EH (cell line): Measurements from ENCODE around the gene IGF2BP2.
"Not testable (repeated sequence)": the region's sequence is repeated elsewhere in the genome, so short reads cannot be mapped to it uniquely, and the experiment has no call there.

Experiments
- DNase-seq: peaks from one replicate; pipeline ENCODE4 v3.0.0-alpha.2; 2015; ENCODE audit warnings: low read depth

The IGF2BP2 gene

GRCh38 chr3:185825006-185825638 is at the start of gene IGF2BP2:
TSS of gene IGF2BP2 (minus strand) at chr3:185825042. CDS start at chr3:185824960, 82 bp downstream.
- peak; percentile 88 for DNase-seq

GRCh38 chr3:185874119-185874518 is 49.3 kb upstream of the IGF2BP2 start:
- no peak for DNase-seq

GRCh38 chr3:185867650-185868049 is 42.8 kb upstream of the IGF2BP2 start:
- DNase-seq = no peak

- no peak for DNase-seq
Measured at GRCh38 chr3:185866995-185867394, 42.2 kb upstream of the IGF2BP2 start.

GRCh38 chr3:185866555-185866954 is 41.7 kb upstream of the IGF2BP2 start:
- no peak for DNase-seq

GRCh38 chr3:185865247-185865646 is 40.4 kb upstream of the IGF2BP2 start:
- no peak for DNase-seq

GRCh38 chr3:185864767-185865166 is 39.9 kb upstream of the IGF2BP2 start:
- no peak for DNase-seq

- DNase-seq = no peak
Measured at GRCh38 chr3:185862920-185863319, 38.1 kb upstream of the IGF2BP2 start.

GRCh38 chr3:185859294-185859972 is 34.6 kb upstream of the IGF2BP2 start:
- no peak for DNase-seq

GRCh38 chr3:185858502-185859225 is 33.8 kb upstream of the IGF2BP2 start:
- DNase-seq = no peak

- no peak for DNase-seq
Measured at GRCh38 chr3:185857208-185857607, 32.4 kb upstream of the IGF2BP2 start.

GRCh38 chr3:185856652-185857051 is 31.8 kb upstream of the IGF2BP2 start:
- DNase-seq = no peak

GRCh38 chr3:185853771-185854170 is 28.9 kb upstream of the IGF2BP2 start:
- peak; percentile 80 for DNase-seq

- no peak for DNase-seq
Measured at GRCh38 chr3:185852635-185853034, 27.8 kb upstream of the IGF2BP2 start.

GRCh38 chr3:185851959-185852358 is 27.1 kb upstream of the IGF2BP2 start:
- no peak for DNase-seq

GRCh38 chr3:185851046-185851445 is 26.2 kb upstream of the IGF2BP2 start:
- peak; percentile 27 for DNase-seq

- DNase-seq = peak; percentile 66
Measured at GRCh38 chr3:185847506-185847905, 22.7 kb upstream of the IGF2BP2 start.

GRCh38 chr3:185846037-185846436 is 21.2 kb upstream of the IGF2BP2 start:
- no peak for DNase-seq

GRCh38 chr3:185844051-185844450 is 19.2 kb upstream of the IGF2BP2 start:
- DNase-seq = no peak

GRCh38 chr3:185843635-185844034 is 18.8 kb upstream of the IGF2BP2 start:
- DNase-seq = no peak

- DNase-seq = no peak
Measured at GRCh38 chr3:185843126-185843525, 18.3 kb upstream of the IGF2BP2 start.

GRCh38 chr3:185842241-185842640 is 17.4 kb upstream of the IGF2BP2 start:
- DNase-seq = no peak

GRCh38 chr3:185838417-185838989 is 13.7 kb upstream of the IGF2BP2 start:
- DNase-seq = not testable (repeated sequence)
